ENCODE data around the gene ARHGAP18. TPM values are rescaled to one million over a fixed set of nuclear protein-coding genes. Genes with fewer than 3 reads are reported as not detected.
A peak's percentile ranks its signal among the peaks of the same experiment; 100 is the strongest.

The ARHGAP18 gene
- total RNA-seq, 1 donor from 2014 or later, result 12.0 TPM

- peaks cover 4% of the 10 kb centered on the region for H3K4me1 Mint-ChIP-seq (ENCODE audit: unreplicated experiment)
- H3K4me3 Mint-ChIP-seq, result no peak overlapping the region
- DNase-seq (ENCODE audit: extremely low spot score, unreplicated experiment), result no peak
- no peak for TF ChIP-seq CTCF (conservative IDR thresholded peaks at IDR 0.05)
- H3K9me3 Mint-ChIP-seq, result no peaks in the 10 kb centered on the region
- no peak overlapping the region for H3K27ac Mint-ChIP-seq
- H3K27me3 Mint-ChIP-seq, result no peaks in the 10 kb centered on the region
- H3K36me3 Mint-ChIP-seq, result no peaks in the 10 kb centered on the region
Measured at GRCh38 chr6:129601323-129601722, 108.7 kb downstream of the ARHGAP18 start.

GRCh38 chr6:129599467-129599866, 110.5 kb downstream of the ARHGAP18 start:
- no peaks in the 10 kb centered on the region for H3K27me3 Mint-ChIP-seq
- H3K9me3 Mint-ChIP-seq, result no peaks in the 10 kb centered on the region
- TF ChIP-seq CTCF (conservative IDR thresholded peaks at IDR 0.05), result no peak
- H3K36me3 Mint-ChIP-seq, result no peaks in the 10 kb centered on the region
- peaks cover 4% of the 10 kb centered on the region for H3K4me1 Mint-ChIP-seq (ENCODE audit: unreplicated experiment)
- H3K27ac Mint-ChIP-seq, result no peak overlapping the region
- no peak for DNase-seq (ENCODE audit: extremely low spot score, unreplicated experiment)
- no peak overlapping the region for H3K4me3 Mint-ChIP-seq

- no peak for DNase-seq (ENCODE audit: extremely low spot score, unreplicated experiment)
- Mint-ChIP-seq H3K4me3 (no peak overlapping the region), H3K9me3 (no peaks in the 10 kb centered on the region), H3K36me3 (no peaks in the 10 kb centered on the region), H3K4me1 (ENCODE audit: unreplicated experiment) (peaks cover 4% of the 10 kb centered on the region), H3K27ac (no peak overlapping the region), H3K27me3 (no peaks in the 10 kb centered on the region)
- TF ChIP-seq CTCF (conservative IDR thresholded peaks at IDR 0.05), result peak; percentile 93
Measured at GRCh38 chr6:129598244-129599187, 111.5 kb downstream of the ARHGAP18 start.

- no peak for DNase-seq (ENCODE audit: extremely low spot score, unreplicated experiment)
- no peaks in the 10 kb centered on the region for H3K27me3 Mint-ChIP-seq
- H3K4me3 Mint-ChIP-seq, result no peak overlapping the region
- H3K27ac Mint-ChIP-seq, result no peak overlapping the region
- TF ChIP-seq CTCF (conservative IDR thresholded peaks at IDR 0.05), result no peak
- no peaks in the 10 kb centered on the region for H3K36me3 Mint-ChIP-seq
- H3K9me3 Mint-ChIP-seq, result no peaks in the 10 kb centered on the region
- H3K4me1 Mint-ChIP-seq (ENCODE audit: unreplicated experiment), result peaks cover 4% of the 10 kb centered on the region
Measured at GRCh38 chr6:129597023-129597713, 112.8 kb downstream of the ARHGAP18 start.

GRCh38 chr6:129596522-129596921, 113.5 kb downstream of the ARHGAP18 start:
- Mint-ChIP-seq H3K27me3 (no peaks in the 10 kb centered on the region), H3K4me3 (no peak overlapping the region), H3K36me3 (no peaks in the 10 kb centered on the region), H3K4me1 (ENCODE audit: unreplicated experiment) (peaks cover 4% of the 10 kb centered on the region), H3K27ac (no peak overlapping the region), H3K9me3 (no peaks in the 10 kb centered on the region)
- no peak for TF ChIP-seq CTCF (conservative IDR thresholded peaks at IDR 0.05)
- no peak for DNase-seq (ENCODE audit: extremely low spot score, unreplicated experiment)
